SKM-1 (cell line): ENCODE results near the gene FRMPD1.

Source experiments
- DNase-seq: peaks from one replicate; lab custom pipeline; 2025; ENCODE audit not compliant: unreplicated experiment; lab: John Stamatoyannopoulos, UW

FRMPD1 gene

GRCh38 chr9:37769995-37770394 is 119.2 kb downstream of the FRMPD1 start:
- DNase-seq = no peak

DNA sequence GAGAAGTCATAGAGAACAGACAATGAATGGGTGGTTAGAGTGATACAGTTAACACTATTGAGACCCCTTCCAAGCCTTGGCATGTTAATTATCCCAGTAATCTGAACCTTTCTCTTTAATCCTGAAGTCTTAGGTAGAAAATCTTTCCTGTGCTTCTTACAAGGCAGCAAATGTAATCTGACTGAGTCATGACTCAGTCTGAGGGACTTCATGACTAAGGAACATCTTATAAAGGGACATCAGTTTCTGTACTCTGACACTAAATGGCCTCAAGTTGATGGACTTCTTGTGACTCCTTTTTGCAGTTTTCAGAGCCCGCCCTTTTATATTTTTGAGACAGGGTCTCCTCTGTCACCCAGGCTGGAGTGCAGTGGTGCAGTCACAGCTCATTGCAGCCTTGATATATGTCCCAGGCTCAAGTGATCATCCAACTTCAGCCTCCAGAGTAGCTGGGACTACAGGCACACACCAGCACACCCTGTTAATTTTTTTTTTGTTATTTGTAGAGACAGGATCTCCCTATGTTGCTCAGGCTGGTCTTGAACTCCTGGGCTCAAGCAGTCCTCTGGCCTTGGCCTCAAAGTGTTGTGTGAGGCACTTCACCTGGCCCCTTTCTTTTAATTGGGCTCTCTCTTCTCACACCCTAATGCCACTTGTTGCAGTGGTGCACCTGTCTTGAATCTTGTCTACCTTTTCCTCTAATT is 124.6 kb downstream of the FRMPD1 start:
- DNase-seq = no peak

DNA sequence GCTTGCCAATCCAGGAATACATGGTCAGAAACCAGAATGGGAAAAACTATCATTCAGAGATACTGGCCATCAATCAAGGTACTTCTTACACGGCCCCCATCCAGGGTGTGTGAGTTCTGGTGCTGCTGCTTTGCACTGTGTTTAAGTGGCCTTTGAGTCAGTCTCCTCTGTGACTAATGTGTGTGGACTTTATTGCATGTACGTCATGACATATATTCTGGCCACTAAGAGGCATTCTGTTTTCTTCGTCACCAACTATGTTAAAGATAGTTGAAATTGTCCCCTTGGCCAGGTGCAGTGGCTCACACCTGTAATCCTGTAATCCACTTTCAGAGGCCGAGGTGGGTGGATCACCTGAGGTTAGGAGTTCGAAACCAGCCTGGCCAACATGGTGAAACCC is 125.6 kb downstream of the FRMPD1 start:
- no peak for DNase-seq

DNA sequence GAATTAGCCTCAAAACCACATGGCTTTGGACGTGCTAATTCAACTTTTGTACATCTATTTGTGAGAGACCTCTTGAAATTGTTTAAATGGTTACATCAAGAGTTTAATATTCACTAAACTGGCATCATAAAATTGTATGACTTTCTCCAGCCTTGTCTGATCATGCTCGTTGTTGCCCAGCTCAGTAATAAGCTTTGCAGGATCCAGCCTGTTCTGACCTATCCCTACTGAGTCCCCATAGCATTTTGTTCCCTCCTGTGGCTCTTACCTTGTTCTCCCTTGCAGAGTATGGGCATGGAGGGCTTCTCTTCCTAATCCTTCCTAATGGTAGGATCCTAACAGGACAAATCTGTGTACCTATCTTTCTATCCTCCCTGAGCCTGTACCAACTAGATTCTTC is 127.8 kb downstream of the FRMPD1 start:
- DNase-seq = no peak

GRCh38 chr9:37784291-37784615 is 133.5 kb downstream of the FRMPD1 start:
- no peak for DNase-seq

GRCh38 chr9:37784616-37785483 is 134.1 kb downstream of the FRMPD1 start, which contains the start of gene EXOSC3:
Gene EXOSC3, minus strand, starts transcription at chr9:37785064. Its CDS starts 20 bp downstream, at chr9:37785044.
- peak; percentile 84 for DNase-seq

DNA sequence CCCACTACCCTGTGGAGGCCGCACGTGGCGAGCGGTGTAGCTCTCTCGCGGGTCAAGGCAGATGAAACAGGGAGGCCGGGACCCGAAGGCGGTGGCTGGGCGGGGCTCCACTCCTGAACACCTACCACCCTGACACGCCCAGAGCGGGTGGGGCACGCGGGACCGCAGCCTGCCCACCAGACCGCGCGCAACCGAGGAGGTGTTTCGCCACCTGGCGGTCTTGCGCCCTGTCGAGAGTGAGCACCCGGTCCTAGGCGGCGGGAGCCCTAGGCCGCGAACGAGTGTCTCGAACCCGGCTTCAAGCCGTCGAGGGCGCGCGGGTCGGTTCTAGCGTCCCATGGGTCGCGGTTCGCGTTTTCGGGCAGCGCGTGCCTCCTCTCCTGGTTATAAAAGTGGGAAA is 136.3 kb downstream of the FRMPD1 start:
- no peak for DNase-seq

GRCh38 chr9:37788332-37788731 is 137.6 kb downstream of the FRMPD1 start:
- peak; percentile 86 for DNase-seq

DNA sequence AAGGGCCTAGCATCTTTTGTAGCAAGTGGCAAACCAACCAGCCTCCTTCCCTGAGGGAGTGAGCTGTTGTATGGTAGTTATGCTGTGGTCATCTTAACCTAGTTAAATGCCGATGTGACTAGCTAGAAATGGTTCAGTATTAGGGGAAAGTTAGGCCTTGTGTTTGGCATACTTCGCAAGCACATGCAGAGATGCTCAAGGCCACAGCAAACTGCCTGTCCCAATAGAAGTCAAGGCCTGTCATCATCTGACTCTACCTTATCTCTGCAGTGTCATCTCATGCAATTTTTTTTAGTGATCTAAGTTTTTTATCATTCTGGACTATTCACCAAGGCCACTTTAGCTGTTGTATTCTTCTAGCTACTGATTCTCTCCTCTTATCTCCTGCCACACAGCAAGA is 139.3 kb downstream of the FRMPD1 start:
- DNase-seq = no peak

DNA sequence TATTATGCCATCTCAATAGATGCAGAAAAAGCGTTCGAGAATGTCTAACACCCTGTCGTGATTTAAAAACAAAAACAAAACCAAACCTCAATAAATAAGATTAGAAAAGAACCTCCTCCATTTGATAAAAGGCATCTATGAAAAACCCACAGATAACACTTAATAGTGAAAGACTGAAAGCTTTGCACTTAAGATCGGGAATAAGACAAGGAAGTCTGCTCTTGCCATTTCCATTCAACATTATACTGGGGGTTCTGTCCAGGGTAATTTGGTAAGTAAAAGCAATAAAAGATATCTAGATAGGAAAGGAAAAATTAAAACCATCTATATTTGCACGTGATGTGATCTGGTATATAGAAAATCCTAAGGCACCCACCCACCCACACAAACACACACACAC is 141.4 kb downstream of the FRMPD1 start:
- no peak for DNase-seq

GRCh38 chr9:37796232-37796631 is 145.5 kb downstream of the FRMPD1 start:
- DNase-seq = no peak
